ENCODE data around the gene CCDC60.

CCDC60 gene

GRCh38 chr12:119397540-119397939 lies 63.0 kb downstream of the CCDC60 start:
- Histone ChIP-seq H3K9me3 (ENCODE audit: severe bottlenecking) (no peaks in the 10 kb centered on the region), H3K36me3 (ENCODE audit: low read depth) (no peaks in the 10 kb centered on the region), H3K4me1 (ENCODE audit: insufficient read depth, poor library complexity, severe bottlenecking) (no peaks in the 10 kb centered on the region), H3K27ac (ENCODE audit: poor library complexity, severe bottlenecking) (no peak overlapping the region), H3K4me3 (ENCODE audit: severe bottlenecking) (no peak overlapping the region), H3K27me3 (ENCODE audit: insufficient read depth, poor library complexity, severe bottlenecking) (no peaks in the 10 kb centered on the region)
- no peak for DNase-seq (ENCODE audit: low spot score)
- TF ChIP-seq, protein P1, sequence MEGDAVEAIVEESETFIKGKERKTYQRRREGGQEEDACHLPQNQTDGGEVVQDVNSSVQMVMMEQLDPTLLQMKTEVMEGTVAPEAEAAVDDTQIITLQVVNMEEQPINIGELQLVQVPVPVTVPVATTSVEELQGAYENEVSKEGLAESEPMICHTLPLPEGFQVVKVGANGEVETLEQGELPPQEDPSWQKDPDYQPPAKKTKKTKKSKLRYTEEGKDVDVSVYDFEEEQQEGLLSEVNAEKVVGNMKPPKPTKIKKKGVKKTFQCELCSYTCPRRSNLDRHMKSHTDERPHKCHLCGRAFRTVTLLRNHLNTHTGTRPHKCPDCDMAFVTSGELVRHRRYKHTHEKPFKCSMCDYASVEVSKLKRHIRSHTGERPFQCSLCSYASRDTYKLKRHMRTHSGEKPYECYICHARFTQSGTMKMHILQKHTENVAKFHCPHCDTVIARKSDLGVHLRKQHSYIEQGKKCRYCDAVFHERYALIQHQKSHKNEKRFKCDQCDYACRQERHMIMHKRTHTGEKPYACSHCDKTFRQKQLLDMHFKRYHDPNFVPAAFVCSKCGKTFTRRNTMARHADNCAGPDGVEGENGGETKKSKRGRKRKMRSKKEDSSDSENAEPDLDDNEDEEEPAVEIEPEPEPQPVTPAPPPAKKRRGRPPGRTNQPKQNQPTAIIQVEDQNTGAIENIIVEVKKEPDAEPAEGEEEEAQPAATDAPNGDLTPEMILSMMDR (IDR thresholded peaks at IDR 0.05; ENCODE audit: poor library complexity, severe bottlenecking) = no peak
- ATAC-seq (ENCODE audit: low read depth) = no peak

GRCh38 chr12:119398190-119398589 lies 63.7 kb downstream of the CCDC60 start:
- no peak overlapping the region for H3K27ac ChIP-seq (ENCODE audit: poor library complexity, severe bottlenecking)
- H3K4me1 ChIP-seq (ENCODE audit: insufficient read depth, poor library complexity, severe bottlenecking) = no peaks in the 10 kb centered on the region
- H3K36me3 ChIP-seq (ENCODE audit: low read depth) = no peaks in the 10 kb centered on the region
- no peaks in the 10 kb centered on the region for H3K9me3 ChIP-seq (ENCODE audit: severe bottlenecking)
- no peak overlapping the region for H3K4me3 ChIP-seq (ENCODE audit: severe bottlenecking)
- H3K27me3 ChIP-seq (ENCODE audit: insufficient read depth, poor library complexity, severe bottlenecking) = no peaks in the 10 kb centered on the region
- TF ChIP-seq, protein P1 (IDR thresholded peaks at IDR 0.05; ENCODE audit: poor library complexity, severe bottlenecking) = no peak
- no peak for DNase-seq (ENCODE audit: low spot score)
- ATAC-seq (ENCODE audit: low read depth) = no peak

DNA sequence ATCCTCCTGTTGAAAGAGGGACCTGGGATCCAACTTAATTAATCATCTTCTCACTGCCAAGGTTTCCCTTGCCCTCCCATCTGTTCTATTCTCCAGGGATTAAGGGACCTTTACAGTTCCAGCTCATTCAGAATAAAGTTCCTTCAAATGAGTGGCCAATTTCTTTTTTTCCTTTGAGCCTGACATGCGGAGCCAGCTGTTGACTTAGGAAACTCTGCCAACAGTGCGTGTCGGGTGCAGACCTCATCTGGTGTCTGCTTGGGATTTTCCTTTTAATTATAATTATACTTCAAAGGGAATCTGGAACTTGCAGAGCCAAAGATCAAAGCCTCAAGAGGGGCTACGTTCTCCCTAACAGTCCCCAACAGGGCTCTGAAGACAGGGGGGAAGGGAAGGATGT lies 64.8 kb downstream of the CCDC60 start:
- DNase-seq (ENCODE audit: low spot score) (no peak), ATAC-seq (ENCODE audit: low read depth) (no peak)
- no peaks in the 10 kb centered on the region for H3K9me3 ChIP-seq (ENCODE audit: severe bottlenecking)
- H3K27ac ChIP-seq (ENCODE audit: poor library complexity, severe bottlenecking) = no peak overlapping the region
- no peaks in the 10 kb centered on the region for H3K27me3 ChIP-seq (ENCODE audit: insufficient read depth, poor library complexity, severe bottlenecking)
- H3K4me3 ChIP-seq (ENCODE audit: severe bottlenecking) = no peak overlapping the region
- no peaks in the 10 kb centered on the region for H3K4me1 ChIP-seq (ENCODE audit: insufficient read depth, poor library complexity, severe bottlenecking)
- no peaks in the 10 kb centered on the region for H3K36me3 ChIP-seq (ENCODE audit: low read depth)
- TF ChIP-seq, protein P1 (IDR thresholded peaks at IDR 0.05; ENCODE audit: poor library complexity, severe bottlenecking) = no peak

GRCh38 chr12:119406308-119406707 lies 71.8 kb downstream of the CCDC60 start:
- ATAC-seq (ENCODE audit: low read depth) (no peak), DNase-seq (ENCODE audit: low spot score) (no peak)
- no peaks in the 10 kb centered on the region for H3K4me1 ChIP-seq (ENCODE audit: insufficient read depth, poor library complexity, severe bottlenecking)
- no peaks in the 10 kb centered on the region for H3K36me3 ChIP-seq (ENCODE audit: low read depth)
- no peak overlapping the region for H3K4me3 ChIP-seq (ENCODE audit: severe bottlenecking)
- H3K27ac ChIP-seq (ENCODE audit: poor library complexity, severe bottlenecking) = no peak overlapping the region
- TF ChIP-seq, protein P1 (IDR thresholded peaks at IDR 0.05; ENCODE audit: poor library complexity, severe bottlenecking) = no peak
- H3K9me3 ChIP-seq (ENCODE audit: severe bottlenecking) = no peaks in the 10 kb centered on the region
- H3K27me3 ChIP-seq (ENCODE audit: insufficient read depth, poor library complexity, severe bottlenecking) = no peaks in the 10 kb centered on the region

- no peak overlapping the region for H3K27ac ChIP-seq (ENCODE audit: poor library complexity, severe bottlenecking)
- ATAC-seq (ENCODE audit: low read depth) (no peak), DNase-seq (ENCODE audit: low spot score) (no peak)
- no peaks in the 10 kb centered on the region for H3K4me1 ChIP-seq (ENCODE audit: insufficient read depth, poor library complexity, severe bottlenecking)
- H3K36me3 ChIP-seq (ENCODE audit: low read depth) = no peaks in the 10 kb centered on the region
- H3K27me3 ChIP-seq (ENCODE audit: insufficient read depth, poor library complexity, severe bottlenecking) = no peaks in the 10 kb centered on the region
- H3K9me3 ChIP-seq (ENCODE audit: severe bottlenecking) = no peaks in the 10 kb centered on the region
- TF ChIP-seq, protein P1 (IDR thresholded peaks at IDR 0.05; ENCODE audit: poor library complexity, severe bottlenecking) = no peak
- no peak overlapping the region for H3K4me3 ChIP-seq (ENCODE audit: severe bottlenecking)
These were observed 72.3 kb downstream of the CCDC60 start for GRCh38 chr12:119406811-119407210.
